MM.1S (cell line): ENCODE data around the gene RAB27B.

Source experiments
- CTCF ChIP-seq: fragments of 300-600 bp; sonication (generic); IDR thresholded peaks from 2 replicates; pipeline ENCODE4 v1.5.1; 2016; ENCODE audit warnings: antibody characterized with exemption, low read length, mixed read lengths
- EZH2 ChIP-seq: fragments of 300-600 bp; sonication (generic); optimal IDR thresholded peaks from 2 replicates; pipeline ENCODE3; 2017; ENCODE audit warnings: low read depth, mild to moderate bottlenecking, antibody characterized with exemption, low read length, mixed read lengths

GRCh38 chr18:54798186-54798585, 30.1 kb upstream of the RAB27B start:
- TF ChIP-seq CTCF = no peak
- TF ChIP-seq EZH2 = no peak
